Activated CD8-positive, alpha-beta memory T cell treated with anti-CD3 and anti-CD28 coated beads, Interleukin-2, amount 50 U/mL, for 4 hours (primary cell): ENCODE results near the gene NLRP6.
"Not testable (repeated sequence)": the region's sequence is repeated elsewhere in the genome, so short reads cannot be mapped to it uniquely, and the experiment has no call there.

Experiments used
- DNase-seq: peaks from one replicate; pipeline ENCODE4 v3.0.0-alpha.2; 2020

Gene NLRP6

GRCh38 chr11:294780-295179 lies 16.6 kb downstream of the NLRP6 start:
- DNase-seq, result peak; percentile 14

DNA sequence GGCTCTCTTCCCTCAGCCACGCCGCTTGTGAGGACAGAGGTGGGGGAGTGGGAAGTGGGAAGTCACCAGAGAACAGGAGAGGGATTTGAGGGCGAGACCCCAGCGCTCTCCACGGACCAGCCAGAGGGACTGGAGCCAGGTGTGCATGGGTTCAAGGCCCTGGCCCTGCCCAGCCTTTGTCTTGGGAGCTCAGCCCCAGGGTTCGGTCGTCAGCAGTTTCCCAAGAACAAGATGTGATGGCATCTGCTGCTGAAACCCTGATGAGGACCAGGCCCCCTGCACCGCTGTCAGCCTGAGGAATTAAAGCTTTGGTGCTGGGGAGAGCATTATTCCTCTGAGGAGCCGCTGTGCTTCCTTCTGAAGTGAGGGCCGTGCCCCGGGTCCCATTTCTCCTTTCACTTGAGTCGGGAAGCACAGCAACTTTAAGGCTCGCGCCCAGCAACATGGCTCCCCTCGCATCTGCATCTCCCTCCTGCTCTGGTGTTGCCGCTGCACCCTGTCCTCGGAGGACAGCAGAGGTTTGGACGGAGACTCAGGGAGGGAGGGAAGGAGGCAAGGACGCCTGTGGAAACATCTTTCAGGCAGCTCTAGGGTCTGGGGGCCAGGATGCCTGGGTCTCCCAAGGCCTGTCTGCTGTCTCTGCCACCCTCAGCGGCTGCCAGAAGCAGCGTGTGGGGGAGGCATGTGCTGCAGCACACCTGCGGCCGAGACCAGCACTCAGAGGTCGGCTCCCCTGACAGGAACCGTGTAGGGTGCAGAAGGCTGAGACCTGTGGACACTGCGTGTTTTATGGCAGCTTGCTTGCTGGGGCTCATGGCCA lies 17.4 kb downstream of the NLRP6 start:
- DNase-seq, result peak; percentile 14

- DNase-seq, result peak; percentile 15
Measured at GRCh38 chr11:296171-297050, 18.2 kb downstream of the NLRP6 start.

- peak; percentile 16 for DNase-seq
Measured at GRCh38 chr11:297051-297585, 18.9 kb downstream of the NLRP6 start.

DNA sequence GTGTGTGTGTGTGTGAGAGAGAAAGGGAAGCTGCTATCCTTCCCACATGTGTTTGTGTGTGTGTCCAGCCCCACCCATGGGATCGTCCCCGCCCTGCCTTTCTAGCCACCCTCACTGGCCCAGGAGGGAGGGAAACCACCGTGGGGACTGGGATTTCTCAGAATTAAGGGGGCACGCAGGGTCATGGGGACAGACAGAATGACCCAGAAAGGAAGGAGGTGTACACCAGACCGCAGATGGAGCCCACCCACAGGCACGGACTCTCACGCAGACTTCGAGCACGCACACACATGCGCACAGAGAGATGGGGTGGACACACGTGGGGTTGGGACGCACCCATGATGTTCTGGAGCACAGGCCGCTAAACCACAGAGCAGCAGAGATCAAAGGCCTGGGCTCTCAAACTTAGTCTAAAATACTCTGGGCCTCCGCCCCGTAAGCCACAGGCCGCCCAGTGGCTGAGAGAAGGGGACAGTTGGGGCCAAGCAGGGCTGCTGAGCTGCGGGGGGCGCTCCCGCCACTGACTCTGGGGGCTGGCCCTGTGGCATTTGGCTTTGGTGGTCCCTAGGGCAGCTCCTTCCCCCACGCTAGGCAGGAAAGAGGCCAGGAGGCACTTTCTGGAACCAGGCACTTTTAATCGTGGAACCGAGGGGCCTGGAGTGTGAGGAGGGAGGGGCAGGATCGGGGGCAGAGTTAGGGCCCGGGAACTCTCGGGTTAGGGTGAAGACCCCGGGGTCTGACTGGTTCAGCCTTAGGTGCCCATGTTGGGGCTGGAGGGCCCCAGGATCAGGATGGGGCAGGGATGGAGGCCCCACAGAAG lies 19.6 kb downstream of the NLRP6 start:
- DNase-seq, result peak; percentile 25

- peak; percentile 19 for DNase-seq
Measured at GRCh38 chr11:298406-299065, 20.3 kb downstream of the NLRP6 start.

- DNase-seq, result no peak
Measured at GRCh38 chr11:299081-299891, 21.1 kb downstream of the NLRP6 start, which contains the start of gene IFITM5. TSS of gene IFITM5 (minus strand) at chr11:299526. CDS start at chr11:299490, 36 bp downstream.

DNA sequence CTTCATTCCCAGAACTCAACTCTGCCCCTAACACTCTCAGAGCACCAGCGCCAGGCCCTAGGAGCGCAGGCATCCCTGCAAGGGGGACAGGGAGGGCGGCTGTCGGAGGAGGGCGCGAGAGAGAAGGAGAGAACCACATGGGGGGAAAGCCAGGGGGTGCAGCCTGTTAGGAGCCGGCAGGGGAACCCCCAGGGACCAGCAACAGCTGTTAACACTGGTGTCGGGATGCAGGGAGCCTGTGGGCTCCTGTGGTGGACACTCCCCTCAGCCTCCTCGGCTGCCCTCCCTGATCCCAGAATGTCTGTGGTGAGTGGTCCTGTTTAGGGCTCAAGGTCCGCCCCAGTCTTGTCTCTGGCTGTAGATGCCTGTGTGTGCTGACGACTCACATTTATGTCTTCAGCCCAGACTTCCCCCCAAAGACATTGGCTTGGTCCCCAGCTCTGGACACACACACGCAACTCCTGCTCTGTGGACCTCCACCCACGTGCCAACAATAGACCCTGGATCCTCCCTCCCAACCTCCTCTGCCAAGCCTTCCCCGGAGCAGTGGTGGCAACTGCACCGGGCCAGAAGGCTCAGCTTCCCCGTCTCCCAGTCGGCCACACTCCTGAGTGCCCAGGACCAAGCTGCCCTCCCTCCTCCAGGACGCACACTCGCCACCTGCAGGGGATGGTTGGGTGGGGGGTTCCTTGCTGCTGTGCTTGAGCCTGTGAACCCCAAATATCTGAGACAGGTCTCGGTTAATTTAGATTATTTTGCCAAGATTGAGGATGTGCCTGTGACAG lies 21.9 kb downstream of the NLRP6 start:
- no peak for DNase-seq

DNA sequence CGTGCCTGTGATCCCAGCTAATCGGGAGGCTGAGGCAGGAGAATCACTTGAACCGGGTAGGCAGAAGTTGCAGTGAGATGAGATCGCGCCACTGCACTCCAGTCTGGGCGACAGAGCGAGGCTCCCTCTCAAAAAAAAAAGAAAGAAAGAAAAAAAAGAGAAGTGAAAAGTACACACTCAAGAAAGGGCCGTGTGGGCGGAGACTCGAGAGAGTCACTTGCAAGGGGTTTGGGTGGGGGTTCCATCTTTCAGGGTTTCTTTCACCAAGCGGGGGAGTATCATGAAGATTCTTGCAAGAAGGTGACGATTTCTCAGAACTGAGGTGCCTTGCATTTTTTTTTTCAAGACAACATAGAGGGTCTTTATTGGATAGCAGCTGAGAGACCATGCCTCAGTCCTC lies 25.2 kb downstream of the NLRP6 start:
- peak; percentile 32 for DNase-seq

GRCh38 chr11:304061-304506 lies 25.9 kb downstream of the NLRP6 start:
- peak; percentile 15 for DNase-seq

DNA sequence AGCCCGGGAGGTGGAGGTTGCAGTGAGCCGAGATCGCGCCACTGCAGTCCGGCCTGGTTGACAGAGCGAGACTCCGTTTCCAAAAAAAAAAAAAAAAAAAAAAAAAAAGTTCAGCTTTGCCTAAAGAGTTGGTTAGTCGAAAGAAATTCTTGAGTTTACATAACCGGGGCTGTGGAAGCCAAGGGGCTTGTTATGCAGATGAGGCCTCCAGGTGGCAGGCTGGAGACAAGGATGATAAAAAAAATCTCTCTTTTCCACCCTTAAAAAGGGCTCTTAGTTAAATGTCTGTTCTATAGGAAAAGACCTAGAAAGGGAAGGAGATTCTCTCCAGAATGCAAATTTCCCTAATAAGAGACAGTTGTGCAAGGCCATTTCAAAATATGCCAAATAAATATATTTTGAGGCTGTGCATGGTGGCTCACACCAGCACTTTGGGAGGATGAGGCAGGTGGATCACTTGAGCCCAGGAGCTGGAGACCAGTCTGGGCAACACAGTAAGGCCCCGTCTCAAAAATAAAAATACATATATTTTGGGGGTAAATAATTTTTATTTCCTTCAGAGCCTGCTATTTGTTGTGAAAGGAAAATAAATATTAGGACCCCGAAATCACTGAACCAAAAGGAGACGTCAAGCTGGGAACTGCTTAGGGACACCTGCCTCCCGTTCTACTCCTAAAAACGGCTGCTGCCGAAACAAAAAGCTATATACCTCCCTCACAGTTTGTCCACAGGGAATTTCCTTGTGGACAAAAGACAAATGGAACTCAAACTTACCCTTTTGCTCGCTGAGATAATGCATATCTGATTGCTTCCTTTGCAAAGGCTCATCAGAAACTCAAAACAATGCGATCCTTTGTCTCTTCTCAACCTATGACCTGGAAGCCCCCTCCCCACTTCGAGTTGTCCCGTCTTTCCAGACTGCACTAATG lies 27.0 kb downstream of the NLRP6 start:
- DNase-seq, result peak; percentile 67

- no peak for DNase-seq
Measured at GRCh38 chr11:305844-306211, 27.6 kb downstream of the NLRP6 start.

- peak; percentile 13 for DNase-seq
Measured at GRCh38 chr11:306645-307371, 28.6 kb downstream of the NLRP6 start.

DNA sequence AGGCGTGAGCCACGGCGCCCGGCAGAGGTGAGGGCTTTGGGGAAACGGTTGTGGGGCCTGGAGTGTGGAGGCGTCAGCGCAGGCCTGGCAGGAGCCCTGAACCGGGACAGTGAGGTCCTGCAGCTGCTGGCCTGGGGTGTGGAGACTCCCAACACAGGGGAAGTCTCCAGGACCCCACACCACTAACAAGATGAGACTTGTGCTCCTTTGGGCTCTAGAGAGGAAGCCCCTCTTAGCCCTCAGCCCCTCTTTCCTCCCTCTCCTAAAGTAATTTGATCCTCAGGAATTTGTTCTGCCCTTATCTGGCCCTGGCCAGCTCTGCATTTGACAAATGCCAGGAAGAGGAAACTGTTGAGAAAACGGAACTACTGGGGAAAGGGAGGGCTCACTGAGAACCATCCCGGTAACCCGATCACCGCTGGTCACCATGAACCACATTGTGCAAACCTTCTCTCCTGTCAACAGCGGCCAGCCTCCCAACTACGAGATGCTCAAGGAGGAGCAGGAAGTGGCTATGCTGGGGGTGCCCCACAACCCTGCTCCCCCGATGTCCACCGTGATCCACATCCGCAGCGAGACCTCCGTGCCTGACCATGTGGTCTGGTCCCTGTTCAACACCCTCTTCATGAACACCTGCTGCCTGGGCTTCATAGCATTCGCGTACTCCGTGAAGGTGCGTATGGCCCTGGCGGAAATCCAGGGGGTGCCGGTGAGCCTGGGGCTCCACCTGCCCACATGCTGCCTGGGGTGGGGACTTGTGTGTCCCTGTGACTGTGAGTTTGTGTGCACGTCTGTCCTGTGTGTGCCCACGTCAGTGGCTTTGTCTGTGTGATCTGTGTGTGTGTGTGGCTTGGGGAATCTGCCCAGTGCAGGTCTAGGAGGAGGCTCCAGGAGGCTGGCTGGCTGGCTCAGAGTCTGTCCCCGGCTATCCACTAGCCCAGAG lies 29.8 kb downstream of the NLRP6 start, which contains the start of gene IFITM2:
Gene IFITM2, plus strand, starts transcription at position 51 of the 943 bp plus-strand sequence. Its CDS starts 377 bp downstream, at position 428.
- peak; percentile 45 for DNase-seq

DNA sequence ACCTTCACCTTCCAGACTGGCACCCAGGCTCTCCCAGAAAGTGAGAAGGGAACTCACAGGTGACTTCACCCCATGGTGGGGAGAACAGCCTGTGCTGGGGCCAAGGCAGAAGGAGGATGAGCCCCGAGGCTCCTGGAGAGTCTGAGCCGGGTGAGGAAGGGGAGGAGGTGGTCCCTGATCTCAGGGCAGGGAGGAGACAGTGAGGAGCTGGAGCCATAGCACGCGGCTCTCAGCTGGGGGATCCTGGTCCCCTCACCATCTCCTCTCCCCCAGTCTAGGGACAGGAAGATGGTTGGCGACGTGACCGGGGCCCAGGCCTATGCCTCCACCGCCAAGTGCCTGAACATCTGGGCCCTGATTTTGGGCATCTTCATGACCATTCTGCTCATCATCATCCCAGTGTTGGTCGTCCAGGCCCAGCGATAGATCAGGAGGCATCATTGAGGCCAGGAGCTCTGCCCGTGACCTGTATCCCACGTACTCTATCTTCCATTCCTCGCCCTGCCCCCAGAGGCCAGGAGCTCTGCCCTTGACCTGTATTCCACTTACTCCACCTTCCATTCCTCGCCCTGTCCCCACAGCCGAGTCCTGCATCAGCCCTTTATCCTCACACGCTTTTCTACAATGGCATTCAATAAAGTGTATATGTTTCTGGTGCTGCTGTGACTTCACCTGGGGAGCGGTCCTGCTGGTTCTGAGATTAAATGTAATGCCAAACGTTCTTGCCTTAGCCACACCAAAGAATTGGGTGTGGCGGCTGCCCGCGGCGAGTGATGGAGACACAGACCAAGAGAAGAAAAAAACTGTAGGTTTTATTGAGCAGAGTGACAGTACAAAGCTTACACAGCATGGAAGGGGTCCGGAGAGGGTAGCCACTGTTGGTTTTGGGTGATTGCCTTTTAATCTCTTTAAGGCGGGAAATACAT lies 30.8 kb downstream of the NLRP6 start:
- not testable (repeated sequence) for DNase-seq
